ENCODE results near the gene CBLL1. TPM values are rescaled to one million over a fixed set of nuclear protein-coding genes. Genes with fewer than 3 reads are reported as not detected.

CBLL1 gene
- total and polyA plus RNA-seq, 2 of the 13 experiments (the other 11 are each of a cell fraction or from before 2014, with no cell fraction given), result 8.8 to 10.5 TPM

DNA sequence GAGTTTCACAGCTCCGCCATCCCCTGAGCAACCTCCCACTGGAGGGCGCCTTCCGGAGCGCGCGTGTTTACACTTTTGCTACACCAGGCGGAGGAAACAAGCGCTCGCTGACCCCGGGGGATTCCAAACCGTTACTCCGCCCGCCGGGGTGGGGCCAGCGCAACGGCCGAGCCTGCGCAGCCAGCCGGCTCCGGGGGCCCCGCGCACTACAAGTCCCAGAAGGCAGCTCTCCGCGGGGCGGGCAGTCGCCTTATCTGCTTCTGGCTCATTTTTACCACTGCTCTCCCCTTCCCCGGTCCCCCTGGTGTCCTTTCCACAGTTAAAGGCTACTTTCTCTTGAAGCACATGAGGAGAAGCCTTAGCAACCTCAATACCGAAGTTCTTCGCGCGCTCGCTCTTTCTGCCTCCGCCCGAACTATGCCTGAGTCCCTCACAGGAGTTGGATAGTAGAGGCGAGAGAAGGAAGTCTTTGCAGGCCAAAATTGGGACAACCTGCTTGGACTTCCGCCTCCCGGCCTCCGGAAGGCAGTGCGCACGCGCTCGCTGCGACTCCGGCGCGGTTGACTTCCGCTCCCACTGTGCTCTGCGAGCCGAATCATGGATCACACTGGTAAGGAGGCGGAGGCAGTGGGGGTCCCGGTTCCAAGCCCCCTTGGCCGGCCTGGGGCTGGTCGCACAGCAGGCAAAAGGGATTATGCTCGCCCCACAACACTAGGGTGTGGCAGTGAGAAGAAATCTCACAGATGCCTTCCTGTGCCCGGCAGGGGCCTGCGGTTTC is at the start of gene CBLL1 (continued):
- TF ChIP-seq SOX13 (IDR thresholded peaks at IDR 0.05) (no peak), SOX13 (CRISPR knock-in tag; conservative IDR thresholded peaks at IDR 0.05 in 1 of 2, IDR thresholded peaks at IDR 0.05 in 1 of 2) (peak in 1 of 2 experiments; percentile 37; a peak in 1 of 4 replicates), ZNF34 (CRISPR knock-in tag; IDR thresholded peaks at IDR 0.05; ENCODE audit: borderline replicate concordance) (peak; percentile 23; the same call in 1 of the 2 replicates), GABPA (IDR thresholded peaks at IDR 0.05; ENCODE audit: low read depth, low read length) (peak; percentile 84), GABPA (CRISPR knock-in tag; IDR thresholded peaks at IDR 0.05; ENCODE audit: low read depth) (peak; percentile 96), SMARCE1 (IDR thresholded peaks at IDR 0.05; ENCODE audit: borderline replicate concordance) (no peak), ZNF598 (CRISPR knock-in tag; IDR thresholded peaks at IDR 0.05; ENCODE audit: borderline replicate concordance) (no peak), TP53 (CRISPR knock-in tag; conservative IDR thresholded peaks at IDR 0.05) (peak; percentile 51; the same call in 1 of the 2 replicates), SCMH1 (CRISPR knock-in tag; IDR thresholded peaks at IDR 0.05; ENCODE audit: borderline replicate concordance) (no peak), KLF9 (CRISPR knock-in tag; IDR thresholded peaks at IDR 0.05; ENCODE audit: low read depth) (no peak; the same call in 1 of the 2 replicates), ZNF160 (CRISPR knock-in tag; IDR thresholded peaks at IDR 0.05) (no peak), ZKSCAN5 (CRISPR knock-in tag; IDR thresholded peaks at IDR 0.05) (no peak), ZNF138 (CRISPR knock-in tag; IDR thresholded peaks at IDR 0.05; ENCODE audit: low read depth) (no peak), RBAK (CRISPR knock-in tag; IDR thresholded peaks at IDR 0.05) (no peak), ZNF329 (CRISPR knock-in tag; IDR thresholded peaks at IDR 0.05; ENCODE audit: low read depth) (peak; percentile 69; the same call in 1 of the 2 replicates)
- TF ChIP-seq, protein P1, sequence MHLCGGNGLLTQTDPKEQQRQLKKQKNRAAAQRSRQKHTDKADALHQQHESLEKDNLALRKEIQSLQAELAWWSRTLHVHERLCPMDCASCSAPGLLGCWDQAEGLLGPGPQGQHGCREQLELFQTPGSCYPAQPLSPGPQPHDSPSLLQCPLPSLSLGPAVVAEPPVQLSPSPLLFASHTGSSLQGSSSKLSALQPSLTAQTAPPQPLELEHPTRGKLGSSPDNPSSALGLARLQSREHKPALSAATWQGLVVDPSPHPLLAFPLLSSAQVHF (CRISPR knock-in tag; IDR thresholded peaks at IDR 0.05), result no peak
- TF ChIP-seq, protein P2, sequence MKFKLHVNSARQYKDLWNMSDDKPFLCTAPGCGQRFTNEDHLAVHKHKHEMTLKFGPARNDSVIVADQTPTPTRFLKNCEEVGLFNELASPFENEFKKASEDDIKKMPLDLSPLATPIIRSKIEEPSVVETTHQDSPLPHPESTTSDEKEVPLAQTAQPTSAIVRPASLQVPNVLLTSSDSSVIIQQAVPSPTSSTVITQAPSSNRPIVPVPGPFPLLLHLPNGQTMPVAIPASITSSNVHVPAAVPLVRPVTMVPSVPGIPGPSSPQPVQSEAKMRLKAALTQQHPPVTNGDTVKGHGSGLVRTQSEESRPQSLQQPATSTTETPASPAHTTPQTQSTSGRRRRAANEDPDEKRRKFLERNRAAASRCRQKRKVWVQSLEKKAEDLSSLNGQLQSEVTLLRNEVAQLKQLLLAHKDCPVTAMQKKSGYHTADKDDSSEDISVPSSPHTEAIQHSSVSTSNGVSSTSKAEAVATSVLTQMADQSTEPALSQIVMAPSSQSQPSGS (CRISPR knock-in tag; IDR thresholded peaks at IDR 0.05), result peak; percentile 63; the same call in 1 of the 2 replicates
- TF ChIP-seq, protein P3, sequence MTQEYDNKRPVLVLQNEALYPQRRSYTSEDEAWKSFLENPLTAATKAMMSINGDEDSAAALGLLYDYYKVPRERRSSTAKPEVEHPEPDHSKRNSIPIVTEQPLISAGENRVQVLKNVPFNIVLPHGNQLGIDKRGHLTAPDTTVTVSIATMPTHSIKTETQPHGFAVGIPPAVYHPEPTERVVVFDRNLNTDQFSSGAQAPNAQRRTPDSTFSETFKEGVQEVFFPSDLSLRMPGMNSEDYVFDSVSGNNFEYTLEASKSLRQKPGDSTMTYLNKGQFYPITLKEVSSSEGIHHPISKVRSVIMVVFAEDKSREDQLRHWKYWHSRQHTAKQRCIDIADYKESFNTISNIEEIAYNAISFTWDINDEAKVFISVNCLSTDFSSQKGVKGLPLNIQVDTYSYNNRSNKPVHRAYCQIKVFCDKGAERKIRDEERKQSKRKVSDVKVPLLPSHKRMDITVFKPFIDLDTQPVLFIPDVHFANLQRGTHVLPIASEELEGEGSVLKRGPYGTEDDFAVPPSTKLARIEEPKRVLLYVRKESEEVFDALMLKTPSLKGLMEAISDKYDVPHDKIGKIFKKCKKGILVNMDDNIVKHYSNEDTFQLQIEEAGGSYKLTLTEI (CRISPR knock-in tag; conservative IDR thresholded peaks at IDR 0.05), result no peak
- TF ChIP-seq, protein P4, sequence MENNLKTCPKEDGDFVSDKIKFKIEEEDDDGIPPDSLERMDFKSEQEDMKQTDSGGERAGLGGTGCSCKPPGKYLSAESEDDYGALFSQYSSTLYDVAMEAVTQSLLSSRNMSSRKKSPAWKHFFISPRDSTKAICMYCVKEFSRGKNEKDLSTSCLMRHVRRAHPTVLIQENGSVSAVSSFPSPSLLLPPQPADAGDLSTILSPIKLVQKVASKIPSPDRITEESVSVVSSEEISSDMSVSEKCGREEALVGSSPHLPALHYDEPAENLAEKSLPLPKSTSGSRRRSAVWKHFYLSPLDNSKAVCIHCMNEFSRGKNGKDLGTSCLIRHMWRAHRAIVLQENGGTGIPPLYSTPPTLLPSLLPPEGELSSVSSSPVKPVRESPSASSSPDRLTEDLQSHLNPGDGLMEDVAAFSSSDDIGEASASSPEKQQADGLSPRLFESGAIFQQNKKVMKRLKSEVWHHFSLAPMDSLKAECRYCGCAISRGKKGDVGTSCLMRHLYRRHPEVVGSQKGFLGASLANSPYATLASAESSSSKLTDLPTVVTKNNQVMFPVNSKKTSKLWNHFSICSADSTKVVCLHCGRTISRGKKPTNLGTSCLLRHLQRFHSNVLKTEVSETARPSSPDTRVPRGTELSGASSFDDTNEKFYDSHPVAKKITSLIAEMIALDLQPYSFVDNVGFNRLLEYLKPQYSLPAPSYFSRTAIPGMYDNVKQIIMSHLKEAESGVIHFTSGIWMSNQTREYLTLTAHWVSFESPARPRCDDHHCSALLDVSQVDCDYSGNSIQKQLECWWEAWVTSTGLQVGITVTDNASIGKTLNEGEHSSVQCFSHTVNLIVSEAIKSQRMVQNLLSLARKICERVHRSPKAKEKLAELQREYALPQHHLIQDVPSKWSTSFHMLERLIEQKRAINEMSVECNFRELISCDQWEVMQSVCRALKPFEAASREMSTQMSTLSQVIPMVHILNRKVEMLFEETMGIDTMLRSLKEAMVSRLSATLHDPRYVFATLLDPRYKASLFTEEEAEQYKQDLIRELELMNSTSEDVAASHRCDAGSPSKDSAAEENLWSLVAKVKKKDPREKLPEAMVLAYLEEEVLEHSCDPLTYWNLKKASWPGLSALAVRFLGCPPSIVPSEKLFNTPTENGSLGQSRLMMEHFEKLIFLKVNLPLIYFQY (CRISPR knock-in tag; IDR thresholded peaks at IDR 0.05; ENCODE audit: borderline replicate concordance), result no peak
- TF ChIP-seq, protein P5, sequence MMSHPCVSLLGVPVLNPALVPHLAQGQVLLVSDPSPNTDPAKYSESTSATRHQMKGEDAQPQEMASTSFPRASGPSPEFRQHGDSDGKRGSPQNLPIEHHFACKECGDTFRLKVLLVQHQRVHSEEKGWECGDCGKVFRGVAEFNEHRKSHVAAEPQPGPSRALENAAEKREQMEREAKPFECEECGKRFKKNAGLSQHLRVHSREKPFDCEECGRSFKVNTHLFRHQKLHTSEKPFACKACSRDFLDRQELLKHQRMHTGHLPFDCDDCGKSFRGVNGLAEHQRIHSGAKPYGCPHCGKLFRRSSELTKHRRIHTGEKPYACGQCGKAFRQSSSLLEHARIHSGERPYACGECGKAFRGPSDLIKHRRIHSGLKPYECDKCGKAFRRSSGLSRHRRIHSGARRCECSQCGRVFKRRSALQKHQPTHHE (CRISPR knock-in tag; IDR thresholded peaks at IDR 0.05; ENCODE audit: borderline replicate concordance), result 0 out of 2 replicates have a peak, but pooled peaks have one; percentile 40

Data from HepG2 (cell line).